Activated naive CD4-positive, alpha-beta T cell treated with anti-CD3 and anti-CD28 coated beads, Interleukin-2, amount 50 U/mL, for 24 hours (primary cell): ENCODE measurements around the gene OR8J3.
"Not testable (repeated sequence)": the region's sequence is repeated elsewhere in the genome, so short reads cannot be mapped to it uniquely, and the experiment has no call there.

ENCODE experiments used
- H3K27ac Mint-ChIP-seq: one replicate; pipeline ENCODE4 v1.8.0; 2021; ENCODE audit warnings: mild to moderate bottlenecking, mixed read lengths
- H3K27me3 Mint-ChIP-seq: one replicate; pipeline ENCODE4 v1.8.0; 2021; ENCODE audit warnings: mixed read lengths
- H3K36me3 Mint-ChIP-seq: one replicate; pipeline ENCODE4 v1.8.0; 2021; ENCODE audit warnings: mixed read lengths
- H3K4me1 Mint-ChIP-seq: one replicate; pipeline ENCODE4 v1.8.0; 2021; ENCODE audit warnings: mixed read lengths
- H3K4me3 Mint-ChIP-seq: one replicate; pipeline ENCODE4 v1.8.0; 2021; ENCODE audit warnings: mild to moderate bottlenecking, mixed read lengths
- H3K9me3 Mint-ChIP-seq: one replicate; pipeline ENCODE4 v1.8.0; 2021; ENCODE audit warnings: mixed read lengths

The OR8J3 gene

GRCh38 chr11:56140151-56140661 is at the start of gene OR8J3:
Gene OR8J3 (minus strand): TSS chr11:56140201. CDS start chr11:56137718, 2,483 bp downstream.
- no peak within 1 kb of the TSS for H3K27ac Mint-ChIP-seq
- no peak within 1 kb of the TSS for H3K4me3 Mint-ChIP-seq
- H3K4me1 Mint-ChIP-seq = no peaks in the 10 kb centered on the region
- H3K36me3 Mint-ChIP-seq = no peaks in the 10 kb centered on the region
- H3K9me3 Mint-ChIP-seq = peaks cover 16% of the 10 kb centered on the region
- H3K27me3 Mint-ChIP-seq = no peaks in the 10 kb centered on the region

GRCh38 chr11:56188602-56189001 is 48.6 kb upstream of the OR8J3 start:
- no peak overlapping the region for H3K27ac Mint-ChIP-seq
- no peaks in the 10 kb centered on the region for H3K36me3 Mint-ChIP-seq

GRCh38 chr11:56183459-56183858 is 43.5 kb upstream of the OR8J3 start:
- H3K4me1 Mint-ChIP-seq = no peaks in the 10 kb centered on the region
- H3K36me3 Mint-ChIP-seq = no peaks in the 10 kb centered on the region
- H3K9me3 Mint-ChIP-seq = peaks cover 10% of the 10 kb centered on the region
- H3K4me3 Mint-ChIP-seq = no peak overlapping the region
- H3K27me3 Mint-ChIP-seq = no peaks in the 10 kb centered on the region
- no peak overlapping the region for H3K27ac Mint-ChIP-seq

More at GRCh38 chr11:56188602-56189001, 48.6 kb upstream of the OR8J3 start:
- Mint-ChIP-seq H3K4me1 (no peaks in the 10 kb centered on the region), H3K9me3 (peaks cover 3% of the 10 kb centered on the region), H3K27me3 (no peaks in the 10 kb centered on the region), H3K4me3 (no peak overlapping the region)

GRCh38 chr11:56176318-56176717 is 36.3 kb upstream of the OR8J3 start, which contains the start of gene OR5J2:
Gene OR5J2 (plus strand): TSS chr11:56176618. CDS start chr11:56176618, 0 bp downstream.
- Mint-ChIP-seq H3K9me3 (peaks cover 11% of the 10 kb centered on the region), H3K27me3 (no peaks in the 10 kb centered on the region), H3K4me3 (no peak within 1 kb of the TSS), H3K36me3 (no peaks in the 10 kb centered on the region), H3K4me1 (no peaks in the 10 kb centered on the region), H3K27ac (no peak within 1 kb of the TSS)

- Mint-ChIP-seq H3K4me1 (no peaks in the 10 kb centered on the region), H3K27ac (no peak overlapping the region), H3K9me3 (peaks cover 10% of the 10 kb centered on the region), H3K27me3 (no peaks in the 10 kb centered on the region), H3K36me3 (no peaks in the 10 kb centered on the region), H3K4me3 (no peak overlapping the region)
Observed at GRCh38 chr11:56172256-56172830, 32.3 kb upstream of the OR8J3 start.

- H3K36me3 Mint-ChIP-seq = no peaks in the 10 kb centered on the region
- no peaks in the 10 kb centered on the region for H3K4me1 Mint-ChIP-seq
- H3K9me3 Mint-ChIP-seq = peaks cover 3% of the 10 kb centered on the region
- no peaks in the 10 kb centered on the region for H3K27me3 Mint-ChIP-seq
- H3K27ac Mint-ChIP-seq = no peak overlapping the region
- no peak overlapping the region for H3K4me3 Mint-ChIP-seq
Observed at GRCh38 chr11:56163804-56164203, 23.8 kb upstream of the OR8J3 start.

- Mint-ChIP-seq H3K4me1 (no peaks in the 10 kb centered on the region), H3K27me3 (no peaks in the 10 kb centered on the region), H3K4me3 (no peak within 1 kb of the TSS), H3K36me3 (no peaks in the 10 kb centered on the region), H3K9me3 (no peaks in the 10 kb centered on the region), H3K27ac (no peak within 1 kb of the TSS)
Observed at GRCh38 chr11:56160217-56160616, 20.2 kb upstream of the OR8J3 start, which contains the start of gene OR8K5. Gene OR8K5 (minus strand): TSS chr11:56160317. CDS start chr11:56160317, 0 bp downstream.

- no peaks in the 10 kb centered on the region for H3K4me1 Mint-ChIP-seq
- H3K36me3 Mint-ChIP-seq = no peaks in the 10 kb centered on the region
- no peak overlapping the region for H3K27ac Mint-ChIP-seq
- no peaks in the 10 kb centered on the region for H3K27me3 Mint-ChIP-seq
- peaks cover 25% of the 10 kb centered on the region for H3K9me3 Mint-ChIP-seq
- H3K4me3 Mint-ChIP-seq = no peak overlapping the region
Observed at GRCh38 chr11:56152333-56152732, 12.3 kb upstream of the OR8J3 start.

GRCh38 chr11:56151376-56151775 is 11.4 kb upstream of the OR8J3 start:
- Mint-ChIP-seq H3K9me3 (peaks cover 25% of the 10 kb centered on the region), H3K4me3 (no peak overlapping the region), H3K27me3 (no peaks in the 10 kb centered on the region), H3K36me3 (no peaks in the 10 kb centered on the region), H3K4me1 (no peaks in the 10 kb centered on the region), H3K27ac (no peak overlapping the region)

GRCh38 chr11:56143681-56144080 is 3.7 kb upstream of the OR8J3 start:
- not testable (repeated sequence) for H3K4me3 Mint-ChIP-seq, H3K4me1 Mint-ChIP-seq, H3K27me3 Mint-ChIP-seq

GRCh38 chr11:56122073-56122472 is 17.9 kb downstream of the OR8J3 start, which contains the start of gene OR8H3:
Gene OR8H3 (plus strand): TSS chr11:56122373. CDS start chr11:56122373, 0 bp downstream.
- Mint-ChIP-seq H3K36me3 (no peaks in the 10 kb centered on the region), H3K27me3 (no peaks in the 10 kb centered on the region), H3K27ac (no peak within 1 kb of the TSS), H3K4me1 (no peaks in the 10 kb centered on the region), H3K9me3 (peaks cover 7% of the 10 kb centered on the region), H3K4me3 (no peak within 1 kb of the TSS)

More at GRCh38 chr11:56143681-56144080, 3.7 kb upstream of the OR8J3 start:
- H3K9me3 Mint-ChIP-seq = peaks cover 10% of the 10 kb centered on the region
- H3K27ac Mint-ChIP-seq, H3K36me3 Mint-ChIP-seq: not testable (repeated sequence)

GRCh38 chr11:56103210-56103737 is 36.7 kb downstream of the OR8J3 start, which contains the start of gene OR8H2:
Gene OR8H2 (plus strand): TSS chr11:56103687. CDS start chr11:56105043, 1,356 bp downstream.
- Mint-ChIP-seq H3K4me1 (no peaks in the 10 kb centered on the region), H3K4me3 (no peak within 1 kb of the TSS), H3K27ac (no peak within 1 kb of the TSS), H3K27me3 (no peaks in the 10 kb centered on the region), H3K36me3 (no peaks in the 10 kb centered on the region), H3K9me3 (peaks cover 13% of the 10 kb centered on the region)

- Mint-ChIP-seq H3K27me3 (no peaks in the 10 kb centered on the region), H3K4me3 (no peak within 1 kb of the TSS), H3K27ac (no peak within 1 kb of the TSS), H3K36me3 (no peaks in the 10 kb centered on the region), H3K9me3 (no peaks in the 10 kb centered on the region), H3K4me1 (no peaks in the 10 kb centered on the region)
Observed at GRCh38 chr11:56093008-56093407, 47.0 kb downstream of the OR8J3 start, which contains the start of gene OR8I2. Gene OR8I2 (plus strand): TSS chr11:56093308. CDS start chr11:56093308, 0 bp downstream.

GRCh38 chr11:56089697-56090096 is 50.3 kb downstream of the OR8J3 start:
- Mint-ChIP-seq H3K36me3 (no peaks in the 10 kb centered on the region), H3K27me3 (no peaks in the 10 kb centered on the region), H3K9me3 (no peaks in the 10 kb centered on the region), H3K27ac (no peak overlapping the region), H3K4me3 (no peak overlapping the region), H3K4me1 (no peaks in the 10 kb centered on the region)
